ENCODE data around the gene KCNK4.
"Not testable (repeated sequence)": the region's sequence is repeated elsewhere in the genome, so short reads cannot be mapped to it uniquely, and the experiment has no call there.

DNA sequence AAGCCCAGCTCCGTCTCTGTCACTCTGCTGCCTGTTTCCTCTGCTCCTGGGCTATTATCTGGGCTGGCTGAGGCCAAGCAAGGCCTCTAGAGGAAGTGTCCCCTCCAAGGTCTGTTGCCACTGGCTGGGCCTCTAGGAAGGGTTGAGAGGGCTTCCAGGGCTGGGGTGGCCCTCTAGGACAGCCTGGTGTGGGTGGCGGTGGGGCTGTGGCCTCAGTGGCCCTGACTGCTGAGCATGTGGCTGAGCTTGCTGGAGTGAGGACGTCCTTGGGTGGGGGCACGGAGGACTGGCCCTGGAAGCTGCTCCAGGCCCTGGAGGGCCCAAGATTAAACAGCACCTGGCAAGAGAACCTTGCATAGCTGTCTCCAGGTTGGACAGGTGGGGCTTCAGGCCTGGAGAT, 32.9 kb downstream of the KCNK4 start:
- not testable (repeated sequence) for TF ChIP-seq RCOR1 (IDR thresholded peaks at IDR 0.05; ENCODE audit: low read depth, low read length)
- TF ChIP-seq, protein P1, sequence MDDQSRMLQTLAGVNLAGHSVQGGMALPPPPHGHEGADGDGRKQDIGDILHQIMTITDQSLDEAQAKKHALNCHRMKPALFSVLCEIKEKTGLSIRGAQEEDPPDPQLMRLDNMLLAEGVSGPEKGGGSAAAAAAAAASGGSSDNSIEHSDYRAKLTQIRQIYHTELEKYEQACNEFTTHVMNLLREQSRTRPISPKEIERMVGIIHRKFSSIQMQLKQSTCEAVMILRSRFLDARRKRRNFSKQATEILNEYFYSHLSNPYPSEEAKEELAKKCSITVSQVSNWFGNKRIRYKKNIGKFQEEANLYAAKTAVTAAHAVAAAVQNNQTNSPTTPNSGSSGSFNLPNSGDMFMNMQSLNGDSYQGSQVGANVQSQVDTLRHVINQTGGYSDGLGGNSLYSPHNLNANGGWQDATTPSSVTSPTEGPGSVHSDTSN (IDR thresholded peaks at IDR 0.05), result not testable (repeated sequence)

Measured in A549 (cell line).